HL-60 (cell line): Measurements from ENCODE around the gene GJC1.

ENCODE experiments used
- GABPA ChIP-seq: IDR thresholded peaks from 2 replicates; pipeline ENCODE4 v1.6.1; 2012; ENCODE audit warnings: low read depth
- TF ChIP-seq, protein P1 (sequence below): IDR thresholded peaks from one replicate; pipeline ENCODE4 v1.5.1; 2011; ENCODE audit warnings: low read length, control low read depth, inconsistent platforms; ENCODE audit not compliant: insufficient read depth

DNA sequence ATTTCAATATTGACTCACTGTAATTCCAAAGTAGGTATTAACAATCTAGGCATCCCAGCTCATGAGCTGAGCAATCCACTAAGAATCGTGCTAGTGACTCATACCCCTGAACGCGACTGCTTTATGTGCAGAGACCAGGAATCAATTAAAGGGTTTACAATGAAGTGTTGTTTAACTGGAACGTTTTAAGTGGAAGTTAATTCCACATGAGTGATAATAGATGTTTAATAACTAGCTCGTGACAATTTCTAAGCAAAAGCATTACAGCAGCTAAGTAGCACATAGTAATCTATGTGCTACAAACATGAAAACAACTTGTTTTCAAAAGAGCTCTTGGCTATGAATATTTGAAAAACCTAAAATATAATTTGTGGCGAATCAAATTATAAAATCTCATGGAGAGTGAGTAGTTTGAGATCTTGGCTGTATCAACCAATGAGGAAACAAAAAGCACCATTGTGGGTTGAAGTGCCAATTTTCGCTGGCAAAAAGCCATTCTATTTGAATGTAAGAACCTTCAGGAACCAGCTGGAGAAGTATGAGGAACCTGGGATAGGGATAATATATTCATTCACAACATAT is 9.4 kb downstream of the GJC1 start:
- TF ChIP-seq, protein P1, sequence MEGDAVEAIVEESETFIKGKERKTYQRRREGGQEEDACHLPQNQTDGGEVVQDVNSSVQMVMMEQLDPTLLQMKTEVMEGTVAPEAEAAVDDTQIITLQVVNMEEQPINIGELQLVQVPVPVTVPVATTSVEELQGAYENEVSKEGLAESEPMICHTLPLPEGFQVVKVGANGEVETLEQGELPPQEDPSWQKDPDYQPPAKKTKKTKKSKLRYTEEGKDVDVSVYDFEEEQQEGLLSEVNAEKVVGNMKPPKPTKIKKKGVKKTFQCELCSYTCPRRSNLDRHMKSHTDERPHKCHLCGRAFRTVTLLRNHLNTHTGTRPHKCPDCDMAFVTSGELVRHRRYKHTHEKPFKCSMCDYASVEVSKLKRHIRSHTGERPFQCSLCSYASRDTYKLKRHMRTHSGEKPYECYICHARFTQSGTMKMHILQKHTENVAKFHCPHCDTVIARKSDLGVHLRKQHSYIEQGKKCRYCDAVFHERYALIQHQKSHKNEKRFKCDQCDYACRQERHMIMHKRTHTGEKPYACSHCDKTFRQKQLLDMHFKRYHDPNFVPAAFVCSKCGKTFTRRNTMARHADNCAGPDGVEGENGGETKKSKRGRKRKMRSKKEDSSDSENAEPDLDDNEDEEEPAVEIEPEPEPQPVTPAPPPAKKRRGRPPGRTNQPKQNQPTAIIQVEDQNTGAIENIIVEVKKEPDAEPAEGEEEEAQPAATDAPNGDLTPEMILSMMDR, result no peak
- TF ChIP-seq GABPA, result no peak
